Breast epithelium (tissue), 4 donors: ENCODE data around the gene TXN2. TPM values are rescaled to one million over a fixed set of nuclear protein-coding genes. Genes with fewer than 3 reads are reported as not detected.

ENCODE experiments used
- DNase-seq, 2 donors: peaks; one replicate each; pipeline ENCODE4 v3.0.0-alpha.2; 2019; ENCODE audit warnings: low spot score in 2 of 2
- H3K27ac ChIP-seq, 2 donors: fragments of 200-600 bp; sonication (generic) in 1 of 2; one replicate each; pipeline ENCODE4 v1.5.1; 2016 to 2019; ENCODE audit warnings: mild to moderate bottlenecking in 1 of 2
- H3K27me3 ChIP-seq, 2 donors: fragments of 200-600 bp; sonication (generic) in 1 of 2; one replicate each; pipeline versions ENCODE4 v1.5.1 to v1.6.0; 2017 to 2019; ENCODE audit warnings: control low read depth in 1 of 2, mild to moderate bottlenecking in 1 of 2
- H3K36me3 ChIP-seq: fragments of 200-600 bp; one replicate; pipeline ENCODE4 v1.5.1; 2019
- H3K4me1 ChIP-seq, 2 donors: fragments of 200-600 bp; sonication (generic); one replicate each; pipeline ENCODE4 v1.5.1; 2016 to 2019; ENCODE audit warnings: control low read depth in 1 of 2
- H3K4me3 ChIP-seq, 3 donors: fragments of 200-600 bp; sonication (generic); 1 replicate in 2 of 3; 2 replicates in 1 of 3; pipeline ENCODE4 v1.5.1; 2016 to 2019; ENCODE audit warnings: mild to moderate bottlenecking in 3 of 3, moderate library complexity in 2 of 3
- H3K9me3 ChIP-seq, 2 donors: fragments of 200-600 bp; sonication (generic) in 1 of 2; one replicate each; pipeline ENCODE4 v1.5.1; 2016 to 2019; ENCODE audit warnings: control low read depth in 1 of 2
- POLR2A ChIP-seq: fragments of 450-650 bp; IDR thresholded peaks from one replicate; pipeline ENCODE4 v1.6.1; 2016; ENCODE audit warnings: antibody characterized with exemption, mild to moderate bottlenecking, moderate library complexity
- POLR2AphosphoS5 ChIP-seq, 3 donors: sonication (generic); formaldehyde crosslinking; IDR thresholded peaks; one replicate each; pipeline ENCODE4 v1.6.1; 2017; ENCODE audit warnings: antibody characterized with exemption in 3 of 3
- intact Hi-C: fragments of 100-400 bp; cut with DNase I; formaldehyde crosslinking; loops from one replicate; pipeline ENCODE4 v1.15.1; 2023; ENCODE audit warnings: low total_unique reads
- total RNA-seq, 3 donors: library from RNA; depleted of rRNA; stranded (reverse); fragments of >200 nt; gene quantifications; one replicate each; pipeline ENCODE4 v1.1.0, GENCODE V29; 2016
- TF ChIP-seq, protein P1 (sequence below), 3 donors: fragments of 450-650 bp; IDR thresholded peaks; one replicate each; pipeline ENCODE4 v1.5.1; 2016 to 2017; ENCODE audit warnings: antibody characterized with exemption in 3 of 3, mild to moderate bottlenecking in 3 of 3, moderate library complexity in 3 of 3

The TXN2 gene
- total RNA-seq, 3 donors from 2014 or later, result 52.3 to 71.1 (median 58.1) TPM

DNA sequence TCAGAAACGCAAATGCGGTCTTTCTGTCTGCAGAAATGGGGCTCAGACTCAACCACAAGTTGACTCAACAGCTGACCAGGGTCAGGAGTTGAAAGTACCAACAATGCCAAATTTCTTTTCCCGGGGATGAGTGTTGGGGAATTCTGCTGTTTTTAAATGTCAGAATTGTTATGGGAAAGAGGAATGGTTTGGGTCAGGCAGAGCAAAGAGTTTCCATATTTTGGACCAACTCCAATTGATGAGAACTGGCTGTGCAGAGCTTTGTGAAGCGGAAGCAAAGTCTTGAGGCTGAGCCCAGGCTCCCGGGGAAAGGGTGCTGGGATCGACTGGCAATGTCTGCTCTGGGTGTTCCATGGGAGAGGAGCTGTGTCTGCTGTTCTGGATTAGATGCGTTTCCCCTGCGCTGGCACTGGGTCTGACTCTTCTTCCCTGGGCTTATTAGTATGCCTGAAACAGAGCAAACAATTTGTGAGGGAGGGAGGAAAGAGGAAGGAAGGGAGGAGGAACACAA is 36.2 kb downstream of the TXN2 start:
- Histone ChIP-seq H3K4me3 (no peak overlapping the region), H3K36me3 (no peaks in the 10 kb centered on the region), H3K27ac (peak overlapping the region; percentile 66 to 67), H3K4me1 (peaks cover 0 to 13% of the 10 kb centered on the region in 2 donors), H3K27me3 (no peaks in the 10 kb centered on the region), H3K9me3 (no peaks in the 10 kb centered on the region)
- TF ChIP-seq, protein P1, sequence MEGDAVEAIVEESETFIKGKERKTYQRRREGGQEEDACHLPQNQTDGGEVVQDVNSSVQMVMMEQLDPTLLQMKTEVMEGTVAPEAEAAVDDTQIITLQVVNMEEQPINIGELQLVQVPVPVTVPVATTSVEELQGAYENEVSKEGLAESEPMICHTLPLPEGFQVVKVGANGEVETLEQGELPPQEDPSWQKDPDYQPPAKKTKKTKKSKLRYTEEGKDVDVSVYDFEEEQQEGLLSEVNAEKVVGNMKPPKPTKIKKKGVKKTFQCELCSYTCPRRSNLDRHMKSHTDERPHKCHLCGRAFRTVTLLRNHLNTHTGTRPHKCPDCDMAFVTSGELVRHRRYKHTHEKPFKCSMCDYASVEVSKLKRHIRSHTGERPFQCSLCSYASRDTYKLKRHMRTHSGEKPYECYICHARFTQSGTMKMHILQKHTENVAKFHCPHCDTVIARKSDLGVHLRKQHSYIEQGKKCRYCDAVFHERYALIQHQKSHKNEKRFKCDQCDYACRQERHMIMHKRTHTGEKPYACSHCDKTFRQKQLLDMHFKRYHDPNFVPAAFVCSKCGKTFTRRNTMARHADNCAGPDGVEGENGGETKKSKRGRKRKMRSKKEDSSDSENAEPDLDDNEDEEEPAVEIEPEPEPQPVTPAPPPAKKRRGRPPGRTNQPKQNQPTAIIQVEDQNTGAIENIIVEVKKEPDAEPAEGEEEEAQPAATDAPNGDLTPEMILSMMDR (IDR thresholded peaks at IDR 0.05), result no peak
- TF ChIP-seq POLR2A (no peak), POLR2AphosphoS5 (IDR thresholded peaks at IDR 0.05) (peak in 1 of 3 donors; percentile 18)
- no peak for DNase-seq
- intact Hi-C loops, result no loop called here

DNA sequence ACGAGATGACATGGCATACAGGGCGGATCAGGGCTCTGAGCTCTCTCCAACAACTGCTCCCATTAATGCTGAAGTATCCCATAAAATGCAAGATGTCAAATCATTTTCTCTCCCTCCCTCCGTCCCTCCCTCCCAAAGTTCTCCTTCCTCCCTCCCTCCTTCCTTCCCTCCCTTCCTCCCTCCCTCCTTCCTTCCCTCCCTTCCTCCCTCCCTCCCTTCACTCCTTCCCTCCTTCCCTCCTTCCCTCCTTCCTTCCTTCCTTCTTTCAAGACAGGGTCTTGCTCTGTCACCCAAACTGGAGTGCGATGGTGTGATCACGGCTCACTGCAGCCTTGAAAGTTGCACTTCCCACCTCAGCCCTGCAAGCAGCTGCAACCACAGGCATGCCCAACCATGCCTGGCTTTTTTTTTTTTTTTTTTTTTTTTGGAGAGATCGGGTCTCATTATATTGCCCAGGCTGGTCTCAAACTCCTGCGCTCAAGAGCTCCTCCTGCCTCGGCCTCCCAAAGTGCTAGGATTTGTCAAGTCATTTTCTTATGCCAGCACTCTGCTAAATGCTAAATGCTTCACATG is 38.2 kb downstream of the TXN2 start:
- H3K27me3 ChIP-seq, result no peaks in the 10 kb centered on the region
- TF ChIP-seq POLR2AphosphoS5 (IDR thresholded peaks at IDR 0.05) (no peak), POLR2A (no peak)
- TF ChIP-seq, protein P1 (IDR thresholded peaks at IDR 0.05), result no peak
- no peak overlapping the region for H3K4me3 ChIP-seq
- H3K27ac ChIP-seq, result no peak overlapping the region
- H3K4me1 ChIP-seq, result peaks cover 0 to under 1% of the 10 kb centered on the region in 2 donors
- no peaks in the 10 kb centered on the region for H3K36me3 ChIP-seq
- no peak for DNase-seq
- intact Hi-C loops, result no loop called here
- H3K9me3 ChIP-seq, result no peaks in the 10 kb centered on the region

DNA sequence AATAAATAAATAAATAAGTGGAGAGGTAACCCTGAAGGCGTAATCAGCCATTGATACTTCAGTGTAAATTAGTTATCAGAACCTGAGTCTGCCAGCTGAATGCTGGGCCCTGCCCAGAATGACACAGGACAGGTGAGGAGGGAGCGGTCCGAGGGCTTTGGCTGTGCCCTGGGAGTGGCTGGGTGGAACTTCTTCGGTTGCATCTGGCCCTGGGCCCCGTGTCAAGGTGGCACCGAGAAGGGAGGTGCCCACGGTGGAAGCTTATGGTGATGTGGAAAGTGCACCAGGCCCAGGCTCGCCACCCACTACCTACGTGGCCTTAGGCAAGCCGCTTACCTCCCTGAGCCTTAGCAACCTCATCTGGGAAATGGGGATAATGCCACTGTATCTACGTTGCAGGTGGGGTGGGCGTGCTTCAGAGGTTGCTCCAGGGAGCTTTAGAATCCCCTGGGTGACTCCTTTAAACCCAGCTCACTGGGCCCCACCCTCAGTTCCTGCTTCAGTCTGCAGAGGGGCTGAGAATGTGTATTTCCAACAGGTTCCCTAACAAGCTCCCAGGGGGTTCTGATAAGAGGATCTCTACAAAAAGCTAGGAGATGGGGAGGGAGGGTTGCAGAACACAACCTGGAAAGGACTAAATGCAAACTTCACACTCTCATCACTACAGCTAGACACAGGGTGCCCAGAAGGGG is 38.8 kb downstream of the TXN2 start:
- no peaks in the 10 kb centered on the region for H3K4me1 ChIP-seq
- H3K36me3 ChIP-seq, result no peaks in the 10 kb centered on the region
- H3K4me3 ChIP-seq, result no peak overlapping the region
- no peaks in the 10 kb centered on the region for H3K9me3 ChIP-seq
- H3K27me3 ChIP-seq, result no peaks in the 10 kb centered on the region
- intact Hi-C loops, result no loop called here
- no peak overlapping the region for H3K27ac ChIP-seq
- DNase-seq, result no peak
- TF ChIP-seq POLR2AphosphoS5 (IDR thresholded peaks at IDR 0.05), result no peak
- TF ChIP-seq, protein P1 (IDR thresholded peaks at IDR 0.05), result no peak
- TF ChIP-seq POLR2A, result no peak

GRCh38 chr22:36440429-36441002 is 40.9 kb downstream of the TXN2 start:
- Histone ChIP-seq H3K4me1 (peaks cover 0 to 3% of the 10 kb centered on the region in 2 donors), H3K9me3 (no peaks in the 10 kb centered on the region), H3K36me3 (no peaks in the 10 kb centered on the region), H3K27ac (peak overlapping the region in 1 of 2 donors; percentile 33), H3K4me3 (no peak overlapping the region), H3K27me3 (no peaks in the 10 kb centered on the region)
- intact Hi-C loops, result no loop called here
- no peak for DNase-seq
- no peak for TF ChIP-seq POLR2A
- no peak for TF ChIP-seq POLR2AphosphoS5 (IDR thresholded peaks at IDR 0.05)
- TF ChIP-seq, protein P1 (IDR thresholded peaks at IDR 0.05), result no peak
